ACC112 (cell line): Measurements from ENCODE around the gene VEZT.
A peak's percentile ranks its signal among the peaks of the same experiment; 100 is the strongest.

ENCODE experiments used
- H2AFZ ChIP-seq: fragments of 200-600 bp; sonication (generic); one replicate; pipeline ENCODE4 v1.6.0; 2017; ENCODE audit warnings: antibody characterized with exemption, low read length; ENCODE audit not compliant: unreplicated experiment
- H3K27ac ChIP-seq: fragments of 200-600 bp; sonication (generic); 2 replicates; pipeline ENCODE4 v1.5.1; 2014; ENCODE audit warnings: low read depth, mild to moderate bottlenecking, antibody characterized with exemption, low read length, moderate library complexity
- H3K27me3 ChIP-seq: fragments of 200-600 bp; sonication (generic); 2 replicates; pipeline ENCODE4 v1.6.1; 2014; ENCODE audit warnings: mild to moderate bottlenecking, antibody characterized with exemption, low read length, moderate library complexity, mixed read lengths; ENCODE audit not compliant: insufficient read depth
- H3K36me3 ChIP-seq: fragments of 200-600 bp; sonication (generic); 2 replicates; pipeline ENCODE4 v1.6.1; 2016; ENCODE audit warnings: mild to moderate bottlenecking, antibody characterized with exemption, low read length, moderate library complexity, mixed read lengths; ENCODE audit not compliant: insufficient read depth
- H3K4me1 ChIP-seq: fragments of 200-600 bp; sonication (generic); one replicate; pipeline ENCODE4 v1.6.1; 2016; ENCODE audit warnings: low read length, mixed read lengths; ENCODE audit not compliant: insufficient read depth, unreplicated experiment, control insufficient read depth
- H3K4me3 ChIP-seq: fragments of 200-600 bp; sonication (generic); 2 replicates; pipeline ENCODE4 v1.5.1; 2014; ENCODE audit warnings: mild to moderate bottlenecking, low read depth, low read length
- H3K79me2 ChIP-seq: fragments of 200-600 bp; sonication (generic); one replicate; pipeline ENCODE4 v1.6.0; 2016; ENCODE audit warnings: low read length; ENCODE audit not compliant: control insufficient read depth, unreplicated experiment, insufficient read depth

Gene VEZT

GRCh38 chr12:95208678-95209077, 8.9 kb upstream of the VEZT start:
- no peak overlapping the region for H3K27ac ChIP-seq
- H3K79me2 ChIP-seq, result peaks cover 4% of the 10 kb centered on the region
- H3K4me1 ChIP-seq, result peaks cover 24% of the 10 kb centered on the region
- H2AFZ ChIP-seq, result no peak overlapping the region
- no peaks in the 10 kb centered on the region for H3K27me3 ChIP-seq
- no peaks in the 10 kb centered on the region for H3K36me3 ChIP-seq
- no peak overlapping the region for H3K4me3 ChIP-seq

GRCh38 chr12:95212586-95212985, 5.0 kb upstream of the VEZT start:
- Histone ChIP-seq H3K79me2 (peaks cover 23% of the 10 kb centered on the region), H3K4me1 (peaks cover 5% of the 10 kb centered on the region)

DNA sequence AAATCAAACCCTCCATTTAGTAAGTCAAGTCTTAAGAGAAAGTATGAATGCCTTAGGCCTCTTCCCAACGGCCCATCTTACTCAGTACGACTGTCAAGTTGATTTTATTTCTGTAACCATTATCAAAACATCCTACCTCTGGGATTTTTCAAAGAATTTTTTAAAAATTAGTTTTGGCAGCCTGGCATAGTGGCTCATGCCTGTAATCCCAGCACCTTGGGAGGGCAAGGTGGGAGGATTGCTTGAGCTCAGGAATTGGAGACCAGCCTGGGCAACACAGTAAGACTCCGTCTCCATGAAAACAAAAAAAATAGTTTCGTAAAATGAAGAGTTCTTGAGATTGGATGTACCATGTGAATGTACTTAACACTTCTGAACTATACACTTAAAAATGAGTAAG, 4.5 kb upstream of the VEZT start:
- Histone ChIP-seq H3K27me3 (no peaks in the 10 kb centered on the region), H3K4me3 (no peak overlapping the region), H2AFZ (no peak overlapping the region), H3K79me2 (peaks cover 23% of the 10 kb centered on the region), H3K36me3 (no peaks in the 10 kb centered on the region), H3K4me1 (peaks cover 5% of the 10 kb centered on the region), H3K27ac (no peak overlapping the region)

More at GRCh38 chr12:95212586-95212985, 5.0 kb upstream of the VEZT start:
- H3K27me3 ChIP-seq, result no peaks in the 10 kb centered on the region
- H3K36me3 ChIP-seq, result no peaks in the 10 kb centered on the region
- H2AFZ ChIP-seq, result no peak overlapping the region
- no peak overlapping the region for H3K27ac ChIP-seq
- no peak overlapping the region for H3K4me3 ChIP-seq

DNA sequence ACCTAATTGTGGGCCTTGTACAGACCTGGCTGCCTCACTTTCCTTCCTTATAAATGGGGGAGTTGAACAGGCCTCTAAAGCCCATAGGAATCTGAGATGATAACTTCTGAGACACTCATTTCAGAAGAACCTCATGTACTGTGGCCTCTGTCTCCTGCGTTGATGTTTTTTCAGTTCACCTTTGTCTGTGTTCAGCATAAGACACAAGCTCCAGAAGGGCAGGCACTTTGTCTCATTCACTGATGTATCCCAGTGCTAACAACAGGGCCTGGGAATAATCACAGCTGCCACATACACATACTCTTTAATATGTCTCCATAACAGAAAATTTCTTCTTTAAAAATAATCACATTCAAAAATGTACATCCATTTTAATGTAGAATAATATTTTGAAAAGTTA, 3.7 kb upstream of the VEZT start:
- no peak overlapping the region for H3K4me3 ChIP-seq
- no peak overlapping the region for H3K27ac ChIP-seq
- H2AFZ ChIP-seq, result no peak overlapping the region
- no peaks in the 10 kb centered on the region for H3K27me3 ChIP-seq
- peaks cover 28% of the 10 kb centered on the region for H3K79me2 ChIP-seq
- peaks cover 5% of the 10 kb centered on the region for H3K4me1 ChIP-seq
- no peaks in the 10 kb centered on the region for H3K36me3 ChIP-seq

DNA sequence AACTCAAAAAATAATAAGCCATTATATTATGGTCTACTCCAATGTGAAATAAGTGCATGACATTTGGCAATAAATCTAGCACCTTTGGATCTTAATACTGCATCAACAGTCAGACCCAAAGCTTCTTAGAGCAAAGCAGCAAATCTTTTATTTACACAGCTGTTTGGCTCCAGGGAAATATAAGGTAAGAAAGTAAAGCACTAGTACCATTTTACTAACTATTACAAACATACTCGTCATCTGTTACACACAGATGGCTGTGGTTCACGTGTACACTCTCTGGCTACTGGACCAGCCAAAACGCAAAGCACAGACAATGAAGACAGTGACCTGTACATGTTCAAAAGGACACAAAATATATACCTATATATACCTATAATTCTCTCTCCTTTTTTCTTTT, 3.1 kb upstream of the VEZT start:
- H3K79me2 ChIP-seq, result peaks cover 34% of the 10 kb centered on the region
- no peak overlapping the region for H3K4me3 ChIP-seq
- H3K4me1 ChIP-seq, result peaks cover 9% of the 10 kb centered on the region
- H3K27me3 ChIP-seq, result no peaks in the 10 kb centered on the region
- no peak overlapping the region for H3K27ac ChIP-seq
- H3K36me3 ChIP-seq, result no peaks in the 10 kb centered on the region
- no peak overlapping the region for H2AFZ ChIP-seq

GRCh38 chr12:95215949-95216348, 1.7 kb upstream of the VEZT start:
- peaks cover 48% of the 10 kb centered on the region for H3K79me2 ChIP-seq
- no peaks in the 10 kb centered on the region for H3K27me3 ChIP-seq
- H3K36me3 ChIP-seq, result no peaks in the 10 kb centered on the region
- peak overlapping the region; percentile 98 for H3K4me3 ChIP-seq
- 0 out of 2 replicates have a peak overlapping the region, but pooled peaks have one; percentile 18 for H3K27ac ChIP-seq
- H2AFZ ChIP-seq, result peak overlapping the region; percentile 41
- H3K4me1 ChIP-seq, result peaks cover 17% of the 10 kb centered on the region

GRCh38 chr12:95216711-95217376, 763 bp upstream of the VEZT start:
- Histone ChIP-seq H3K27ac (peak overlapping the region; percentile 3; the same call in 1 of the 2 replicates), H3K79me2 (peaks cover 55% of the 10 kb centered on the region), H2AFZ (peak overlapping the region; percentile 96), H3K4me1 (peaks cover 17% of the 10 kb centered on the region), H3K4me3 (peak overlapping the region; percentile 98), H3K27me3 (no peaks in the 10 kb centered on the region), H3K36me3 (no peaks in the 10 kb centered on the region)

DNA sequence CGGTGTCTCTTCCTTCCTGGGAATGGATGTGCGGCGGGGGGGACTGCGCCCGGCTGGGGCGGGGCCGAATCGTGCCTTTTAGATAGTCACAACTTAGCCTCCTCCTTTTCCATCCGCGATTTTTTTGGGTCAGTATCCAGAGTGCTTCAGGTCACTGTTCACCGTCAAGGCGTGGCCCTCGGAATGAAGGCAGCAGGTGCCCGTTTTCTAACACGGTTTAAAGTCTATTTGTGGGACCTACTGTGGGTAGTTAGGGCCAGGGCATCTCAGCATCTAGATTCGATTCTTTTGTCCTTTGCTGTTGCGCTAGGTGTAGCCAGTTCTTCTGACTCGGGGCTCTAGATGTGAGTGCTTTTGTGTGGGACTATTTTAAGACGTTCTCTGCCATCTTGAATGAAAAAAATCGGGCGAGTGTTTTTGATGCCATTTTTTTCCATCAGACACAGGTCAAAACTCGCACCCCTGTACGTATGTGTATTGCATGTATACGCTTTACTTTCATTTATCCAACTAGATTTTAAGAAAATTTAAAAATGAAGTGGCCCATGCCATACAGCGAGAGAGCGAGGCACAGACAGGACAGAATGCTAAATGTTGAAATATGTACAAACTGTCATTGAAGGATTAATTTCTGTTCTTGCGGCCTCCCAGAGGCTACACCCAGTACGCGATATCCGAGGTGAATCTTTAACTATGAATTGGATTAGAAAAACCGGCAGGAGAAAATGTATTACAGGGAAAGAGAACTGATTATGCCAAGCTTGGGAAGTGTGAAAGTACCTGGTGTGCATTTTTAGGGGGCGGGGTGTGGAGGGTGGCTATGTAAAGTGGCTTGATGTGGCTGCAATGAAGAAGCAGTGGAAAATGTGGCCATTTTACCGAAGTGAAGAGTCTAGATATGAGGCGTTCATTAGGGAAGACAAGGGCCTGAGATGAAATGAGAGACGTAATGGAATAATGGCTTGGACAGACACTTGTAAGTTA, 835 bp downstream of the VEZT start:
- H2AFZ ChIP-seq, result peak overlapping the region; percentile 71
- H3K4me1 ChIP-seq, result peaks cover 17% of the 10 kb centered on the region
- peak overlapping the region; percentile 80 for H3K27ac ChIP-seq
- H3K27me3 ChIP-seq, result no peaks in the 10 kb centered on the region
- H3K36me3 ChIP-seq, result no peaks in the 10 kb centered on the region
- H3K4me3 ChIP-seq, result peak overlapping the region; percentile 98
- H3K79me2 ChIP-seq, result peaks cover 67% of the 10 kb centered on the region

DNA sequence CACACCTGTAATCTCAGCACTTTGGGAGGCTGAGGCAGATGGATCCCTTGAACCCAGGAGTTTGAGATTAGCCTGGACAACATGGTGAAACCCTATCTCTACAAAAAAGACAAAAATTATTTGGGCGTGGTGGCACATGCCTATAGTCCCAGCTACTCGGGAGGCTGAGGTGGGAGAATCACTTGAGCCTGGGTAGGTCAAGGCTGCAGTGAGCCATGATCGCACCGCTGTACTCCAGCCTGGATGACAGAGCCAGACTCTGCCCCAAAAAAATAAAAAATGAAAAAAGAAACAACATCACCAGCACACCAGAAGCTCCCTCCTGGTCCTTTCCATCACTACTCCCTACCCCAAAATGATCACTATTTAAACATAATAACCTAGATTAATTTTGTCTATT, 2.6 kb downstream of the VEZT start:
- Histone ChIP-seq H3K79me2 (peaks cover 72% of the 10 kb centered on the region), H3K27me3 (no peaks in the 10 kb centered on the region), H3K4me3 (no peak overlapping the region), H2AFZ (no peak overlapping the region), H3K4me1 (peaks cover 26% of the 10 kb centered on the region), H3K36me3 (no peaks in the 10 kb centered on the region), H3K27ac (no peak overlapping the region)

- Histone ChIP-seq H3K79me2 (peaks cover 68% of the 10 kb centered on the region), H3K27ac (no peak overlapping the region), H3K36me3 (no peaks in the 10 kb centered on the region)
These were observed 3.1 kb downstream of the VEZT start for GRCh38 chr12:95220726-95221125.

More at GRCh38 chr12:95220726-95221125, 3.1 kb downstream of the VEZT start:
- no peak overlapping the region for H2AFZ ChIP-seq
- no peaks in the 10 kb centered on the region for H3K27me3 ChIP-seq
- no peak overlapping the region for H3K4me3 ChIP-seq
- peaks cover 22% of the 10 kb centered on the region for H3K4me1 ChIP-seq
